ELR (cell line): Measurements from ENCODE around the gene NAV2.
"Not testable (repeated sequence)": the region's sequence is repeated elsewhere in the genome, so short reads cannot be mapped to it uniquely, and the experiment has no call there.

Experiments
- DNase-seq: peaks from one replicate; pipeline ENCODE4 v3.0.0-alpha.2; 2015; ENCODE audit warnings: low read depth

NAV2 gene

GRCh38 chr11:19868281-19868821 is 155.7 kb downstream of the NAV2 start:
- peak; percentile 14 for DNase-seq

GRCh38 chr11:19868871-19869270 is 156.2 kb downstream of the NAV2 start:
- no peak for DNase-seq

GRCh38 chr11:19869466-19869865 is 156.8 kb downstream of the NAV2 start:
- DNase-seq = no peak

GRCh38 chr11:19869946-19870589 is 157.4 kb downstream of the NAV2 start:
- no peak for DNase-seq

- no peak for DNase-seq
Observed at GRCh38 chr11:19871531-19871930, 158.9 kb downstream of the NAV2 start.

- DNase-seq = no peak
Observed at GRCh38 chr11:19872512-19873145, 160.0 kb downstream of the NAV2 start.

- no peak for DNase-seq
Observed at GRCh38 chr11:19873730-19874129, 161.1 kb downstream of the NAV2 start.

GRCh38 chr11:19874266-19874665 is 161.6 kb downstream of the NAV2 start:
- no peak for DNase-seq

- no peak for DNase-seq
Observed at GRCh38 chr11:19876750-19877149, 164.1 kb downstream of the NAV2 start.

- DNase-seq = no peak
Observed at GRCh38 chr11:19878520-19878919, 165.9 kb downstream of the NAV2 start.

GRCh38 chr11:19879307-19880087 is 166.9 kb downstream of the NAV2 start:
- DNase-seq = no peak

- DNase-seq = no peak
Observed at GRCh38 chr11:19880088-19880345, 167.4 kb downstream of the NAV2 start.

GRCh38 chr11:19881177-19881576 is 168.5 kb downstream of the NAV2 start:
- DNase-seq = no peak

- no peak for DNase-seq
Observed at GRCh38 chr11:19882356-19882755, 169.7 kb downstream of the NAV2 start.

GRCh38 chr11:19886498-19886897 is 173.9 kb downstream of the NAV2 start:
- DNase-seq = no peak

- DNase-seq = no peak
Observed at GRCh38 chr11:19887842-19888241, 175.2 kb downstream of the NAV2 start.

- DNase-seq = peak; percentile 35
Observed at GRCh38 chr11:19889531-19889930, 176.9 kb downstream of the NAV2 start.

- peak; percentile 89 for DNase-seq
Observed at GRCh38 chr11:19890308-19890707, 177.7 kb downstream of the NAV2 start.

- DNase-seq = no peak
Observed at GRCh38 chr11:19891022-19891421, 178.4 kb downstream of the NAV2 start.

- peak; percentile 52 for DNase-seq
Observed at GRCh38 chr11:19892387-19892786, 179.8 kb downstream of the NAV2 start.

GRCh38 chr11:19892876-19893275 is 180.2 kb downstream of the NAV2 start:
- DNase-seq = no peak

GRCh38 chr11:19894404-19894803 is 181.8 kb downstream of the NAV2 start:
- no peak for DNase-seq

- DNase-seq = not testable (repeated sequence)
Observed at GRCh38 chr11:19895037-19895436, 182.4 kb downstream of the NAV2 start.
